Activated CD4-positive, CD25-positive, alpha-beta regulatory T cell treated with anti-CD3 and anti-CD28 coated beads, Interleukin-2, amount 50 U/mL, for 24 hours (primary cell): ENCODE results near the gene LGR5.

Experiments
- ATAC-seq, 2 donors: fragments of 150-1000 bp; cut with Tn5 transposase; one replicate each; pipeline ENCODE4 v1.10.0; 2021; ENCODE audit warnings: mild to moderate bottlenecking in 1 of 2, moderate library complexity in 1 of 2

The LGR5 gene

GRCh38 chr12:71440345-71440762, 756 bp downstream of the LGR5 start:
- ATAC-seq: no peak

- ATAC-seq: no peak
Measured at GRCh38 chr12:71440763-71441748, 1.5 kb downstream of the LGR5 start.

- ATAC-seq: no peak
Measured at GRCh38 chr12:71441836-71442566, 2.4 kb downstream of the LGR5 start.

GRCh38 chr12:71442567-71442931, 3.0 kb downstream of the LGR5 start:
- no peak for ATAC-seq

- ATAC-seq: no peak
Measured at GRCh38 chr12:71445071-71445470, 5.5 kb downstream of the LGR5 start.

GRCh38 chr12:71447691-71448132, 8.1 kb downstream of the LGR5 start:
- ATAC-seq: no peak

- no peak for ATAC-seq
Measured at GRCh38 chr12:71448150-71448581, 8.6 kb downstream of the LGR5 start.

GRCh38 chr12:71449373-71450070, 9.9 kb downstream of the LGR5 start:
- ATAC-seq: no peak

- no peak for ATAC-seq
Measured at GRCh38 chr12:71452006-71452405, 12.4 kb downstream of the LGR5 start.

- no peak for ATAC-seq
Measured at GRCh38 chr12:71455028-71455737, 15.6 kb downstream of the LGR5 start.

GRCh38 chr12:71456316-71456715, 16.7 kb downstream of the LGR5 start:
- ATAC-seq: no peak

GRCh38 chr12:71456990-71457389, 17.4 kb downstream of the LGR5 start:
- ATAC-seq: no peak

GRCh38 chr12:71460318-71460717, 20.7 kb downstream of the LGR5 start:
- ATAC-seq: no peak

- no peak for ATAC-seq
Measured at GRCh38 chr12:71460850-71461609, 21.4 kb downstream of the LGR5 start.

- no peak for ATAC-seq
Measured at GRCh38 chr12:71461787-71462328, 22.3 kb downstream of the LGR5 start.

- no peak for ATAC-seq
Measured at GRCh38 chr12:71465796-71466195, 26.2 kb downstream of the LGR5 start.

GRCh38 chr12:71469258-71469750, 29.7 kb downstream of the LGR5 start:
- ATAC-seq: no peak

- ATAC-seq: no peak
Measured at GRCh38 chr12:71472441-71472911, 32.9 kb downstream of the LGR5 start.

- no peak for ATAC-seq
Measured at GRCh38 chr12:71474791-71475190, 35.2 kb downstream of the LGR5 start.

- ATAC-seq: no peak
Measured at GRCh38 chr12:71475280-71475679, 35.7 kb downstream of the LGR5 start.

GRCh38 chr12:71476513-71476912, 36.9 kb downstream of the LGR5 start:
- ATAC-seq: no peak
